ENCODE data around the gene EXOSC1. TPM values are rescaled to one million over a fixed set of nuclear protein-coding genes. Genes with fewer than 3 reads are reported as not detected.
A peak's percentile ranks its signal among the peaks of the same experiment; 100 is the strongest.

EXOSC1 gene
- total RNA-seq, 1 donor = 41.5 TPM

GRCh38 chr10:97450828-97451227 lies 5.0 kb upstream of the EXOSC1 start:
- no peak for DNase-seq (ENCODE audit: low read depth)
- H3K4me3 ChIP-seq (ENCODE audit: low read depth, low read length) = no peak overlapping the region
- TF ChIP-seq, protein P1, sequence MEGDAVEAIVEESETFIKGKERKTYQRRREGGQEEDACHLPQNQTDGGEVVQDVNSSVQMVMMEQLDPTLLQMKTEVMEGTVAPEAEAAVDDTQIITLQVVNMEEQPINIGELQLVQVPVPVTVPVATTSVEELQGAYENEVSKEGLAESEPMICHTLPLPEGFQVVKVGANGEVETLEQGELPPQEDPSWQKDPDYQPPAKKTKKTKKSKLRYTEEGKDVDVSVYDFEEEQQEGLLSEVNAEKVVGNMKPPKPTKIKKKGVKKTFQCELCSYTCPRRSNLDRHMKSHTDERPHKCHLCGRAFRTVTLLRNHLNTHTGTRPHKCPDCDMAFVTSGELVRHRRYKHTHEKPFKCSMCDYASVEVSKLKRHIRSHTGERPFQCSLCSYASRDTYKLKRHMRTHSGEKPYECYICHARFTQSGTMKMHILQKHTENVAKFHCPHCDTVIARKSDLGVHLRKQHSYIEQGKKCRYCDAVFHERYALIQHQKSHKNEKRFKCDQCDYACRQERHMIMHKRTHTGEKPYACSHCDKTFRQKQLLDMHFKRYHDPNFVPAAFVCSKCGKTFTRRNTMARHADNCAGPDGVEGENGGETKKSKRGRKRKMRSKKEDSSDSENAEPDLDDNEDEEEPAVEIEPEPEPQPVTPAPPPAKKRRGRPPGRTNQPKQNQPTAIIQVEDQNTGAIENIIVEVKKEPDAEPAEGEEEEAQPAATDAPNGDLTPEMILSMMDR (IDR thresholded peaks at IDR 0.05; ENCODE audit: insufficient read depth, low read depth, low read length) = no peak

DNA sequence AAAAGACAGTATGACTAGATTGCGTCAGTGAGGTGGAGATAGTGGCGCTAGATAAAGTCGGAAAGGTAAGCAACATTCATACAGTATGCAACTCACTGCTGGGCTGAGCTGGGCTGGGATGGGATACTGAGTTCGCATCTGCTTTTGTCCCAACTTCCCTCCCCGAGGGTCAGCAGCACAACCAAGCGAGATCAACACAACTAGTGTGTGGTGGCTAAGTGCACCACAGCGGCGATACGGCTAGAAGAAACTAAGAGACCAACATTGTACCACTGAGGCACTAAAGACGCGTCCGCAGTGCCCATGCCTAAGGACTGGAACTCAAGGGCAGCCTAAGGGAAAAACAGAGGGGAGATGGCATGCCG lies 467 bp downstream of the EXOSC1 start:
- DNase-seq (ENCODE audit: low read depth) = no peak
- TF ChIP-seq, protein P1 (IDR thresholded peaks at IDR 0.05; ENCODE audit: insufficient read depth, low read depth, low read length) = no peak
- peak overlapping the region; percentile 99 for H3K4me3 ChIP-seq (ENCODE audit: low read depth, low read length)

DNA sequence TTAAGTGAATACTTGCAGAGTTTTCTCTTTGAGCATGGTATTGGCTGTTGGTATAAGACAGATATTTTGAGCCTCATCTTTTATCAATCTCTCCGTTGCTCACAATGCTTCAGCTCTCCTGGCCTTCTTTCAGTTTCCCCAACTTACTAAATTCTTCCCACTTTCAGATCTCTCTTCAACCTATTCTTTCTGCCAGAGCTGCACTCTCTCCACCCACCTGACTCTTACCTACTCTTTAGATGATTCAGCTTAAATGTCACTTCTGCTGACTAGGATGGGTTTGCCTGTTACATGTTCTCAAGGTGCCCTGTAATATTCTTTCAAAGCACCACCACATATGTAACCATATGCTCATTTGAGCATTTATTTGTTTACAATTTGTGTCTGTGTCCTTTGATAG lies 1.6 kb downstream of the EXOSC1 start:
- no peak overlapping the region for H3K4me3 ChIP-seq (ENCODE audit: low read depth, low read length)
- TF ChIP-seq, protein P1 (IDR thresholded peaks at IDR 0.05; ENCODE audit: insufficient read depth, low read depth, low read length) = no peak
- no peak for DNase-seq (ENCODE audit: low read depth)

DNA sequence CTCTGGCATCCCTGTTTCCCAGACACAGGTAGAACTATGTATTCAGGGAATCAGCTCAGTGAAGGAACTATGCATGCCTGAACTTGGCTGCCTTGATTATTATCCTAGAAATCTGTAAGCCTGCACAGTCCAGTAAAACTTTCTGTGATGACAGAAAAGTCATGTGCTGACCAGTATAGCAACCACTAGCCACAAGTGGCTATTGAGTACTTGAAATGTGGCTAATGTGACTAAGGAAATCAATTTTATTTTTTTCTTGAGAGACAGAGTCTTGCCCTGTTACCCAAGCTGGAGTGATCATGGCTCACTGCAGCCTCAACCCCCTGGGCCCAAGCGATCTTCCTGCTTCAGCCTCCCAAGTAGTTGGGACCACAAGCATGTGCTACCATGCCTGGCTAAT lies 3.5 kb downstream of the EXOSC1 start:
- TF ChIP-seq, protein P1 (IDR thresholded peaks at IDR 0.05; ENCODE audit: insufficient read depth, low read depth, low read length) = no peak
- H3K4me3 ChIP-seq (ENCODE audit: low read depth, low read length) = no peak overlapping the region
- DNase-seq (ENCODE audit: low read depth) = no peak

DNA sequence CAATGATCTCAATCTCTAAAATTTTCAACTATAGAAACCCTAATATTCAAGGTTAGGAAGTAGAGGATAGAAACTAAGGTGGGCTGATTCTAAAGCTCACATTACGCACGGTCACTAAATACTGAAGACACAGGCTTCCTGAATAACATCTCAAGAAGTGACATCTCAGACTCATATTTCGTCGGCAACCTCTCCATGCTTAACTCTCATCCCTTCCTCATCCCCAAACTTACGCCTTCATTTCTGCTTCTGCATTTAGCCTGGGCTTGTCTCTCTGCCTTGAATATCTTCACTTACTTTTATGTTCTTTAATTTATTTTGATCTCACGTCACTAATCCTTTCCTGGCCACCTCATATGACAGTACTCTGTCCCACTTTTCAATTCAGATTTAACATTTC lies 10.6 kb downstream of the EXOSC1 start:
- DNase-seq (ENCODE audit: low read depth) = no peak
- H3K4me3 ChIP-seq (ENCODE audit: low read depth, low read length) = no peak overlapping the region
- TF ChIP-seq, protein P1 (IDR thresholded peaks at IDR 0.05; ENCODE audit: insufficient read depth, low read depth, low read length) = no peak

GRCh38 chr10:97434557-97434956 lies 11.2 kb downstream of the EXOSC1 start:
- no peak overlapping the region for H3K4me3 ChIP-seq (ENCODE audit: low read depth, low read length)
- TF ChIP-seq, protein P1 (IDR thresholded peaks at IDR 0.05; ENCODE audit: insufficient read depth, low read depth, low read length) = no peak
- no peak for DNase-seq (ENCODE audit: low read depth)

DNA sequence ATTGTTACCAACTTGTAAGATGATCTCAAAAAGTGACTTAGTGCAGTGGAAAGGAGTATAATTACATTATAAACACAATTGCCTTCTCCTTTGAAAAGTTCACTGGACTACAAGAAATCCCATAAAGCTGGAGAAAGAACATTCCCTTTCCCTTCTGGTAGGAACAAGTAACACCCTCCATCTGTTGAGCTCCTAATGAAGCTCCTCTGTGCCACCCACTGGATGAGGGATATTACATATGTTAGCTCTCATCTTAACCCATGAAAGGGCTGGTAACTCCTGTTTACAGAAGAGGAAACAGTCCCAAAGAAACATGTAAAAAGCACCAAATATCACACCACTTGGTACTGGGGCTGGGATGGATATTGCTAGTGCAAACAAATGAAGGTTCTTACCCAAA lies 11.8 kb downstream of the EXOSC1 start:
- no peak for DNase-seq (ENCODE audit: low read depth)
- TF ChIP-seq, protein P1 (IDR thresholded peaks at IDR 0.05; ENCODE audit: insufficient read depth, low read depth, low read length) = no peak
- no peak overlapping the region for H3K4me3 ChIP-seq (ENCODE audit: low read depth, low read length)

Data from fibroblast of villous mesenchyme (primary cell).